ENCODE results near the gene GEMIN5. TPM values are rescaled to one million over a fixed set of nuclear protein-coding genes. Genes with fewer than 3 reads are reported as not detected.

GEMIN5 gene
- total RNA-seq, 1 experiment from 2014 or later: 35.8 TPM

- no peak overlapping the region for H3K4ac ChIP-seq (ENCODE audit: low read depth, low read length)
- peaks cover 16 to 17% of the 10 kb centered on the region in 2 experiments for H3K9me3 Mint-ChIP-seq
- H3K79me1 ChIP-seq (ENCODE audit: insufficient read depth, low read depth, low read length, poor library complexity, severe bottlenecking): no peaks in the 10 kb centered on the region
- no peak overlapping the region for H3T11ph ChIP-seq (ENCODE audit: low read length)
- H3K56ac ChIP-seq (ENCODE audit: insufficient read length, low read depth, low read length): no peak overlapping the region
- H3K9ac ChIP-seq (ENCODE audit: extremely low read depth, insufficient read length, low read length): no peak overlapping the region
- H3K4me1 Mint-ChIP-seq: peaks cover 7 to 8% of the 10 kb centered on the region in 2 experiments
- DNase-seq: no peak
- no peak overlapping the region for H3K18ac ChIP-seq (ENCODE audit: insufficient read length, low read depth, low read length)
- H3K27ac Mint-ChIP-seq: peak overlapping the region in 1 of 3 experiments; percentile 13; a peak in 1 of 7 replicates
- H3K14ac ChIP-seq (ENCODE audit: insufficient read depth, low read length): no peak overlapping the region
- H2AFZ ChIP-seq (ENCODE audit: low read length): no peak overlapping the region
- H4K8ac ChIP-seq (replicated peaks; ENCODE audit: insufficient read length, low read depth, low read length): no peak overlapping the region
- no peak overlapping the region for H2BK120ac ChIP-seq (ENCODE audit: low read depth, low read length, poor library complexity, severe bottlenecking)
- no peak overlapping the region for H3K4me3 Mint-ChIP-seq
- H3K23ac ChIP-seq (ENCODE audit: insufficient read length, low read depth, low read length): no peak overlapping the region
- no peak overlapping the region for H2BK15ac ChIP-seq (ENCODE audit: low read depth, low read length)
- peaks cover 17% of the 10 kb centered on the region for H3K9me3 ChIP-seq (ENCODE audit: control insufficient read depth, low read depth, low read length)
- no peak for TF ChIP-seq CTCF (conservative IDR thresholded peaks at IDR 0.05)
- no peak overlapping the region for H2BK12ac ChIP-seq (ENCODE audit: insufficient read length, low read depth, low read length)
- no peak overlapping the region for H3K4me2 ChIP-seq (ENCODE audit: insufficient read depth, insufficient read length, low read length)
- no peaks in the 10 kb centered on the region for H4K20me1 ChIP-seq (ENCODE audit: control insufficient read depth, insufficient read depth, insufficient read length)
- no peak overlapping the region for H4K91ac ChIP-seq (ENCODE audit: insufficient read length, low read depth, low read length)
- H2BK5ac ChIP-seq (ENCODE audit: insufficient read length, low read length): no peak overlapping the region
- WGBS (ENCODE audit: extremely low coverage, insufficient read length, low lambda C conversion rate): no CpG with 5 or more reads among the region's 2 CpGs
- H3K27me3 ChIP-seq (ENCODE audit: insufficient read depth, low read length): no peaks in the 10 kb centered on the region
- peaks cover 58 to 85% (median 63%) of the 10 kb centered on the region in 3 experiments for H3K36me3 Mint-ChIP-seq (ENCODE audit: insufficient read depth in 1 of 3, low read depth in 3 of 3)
- no peak overlapping the region for H3K27ac ChIP-seq (ENCODE audit: insufficient read length, low read depth, low read length)
- H3K23me2 ChIP-seq (ENCODE audit: insufficient read length, low read depth, low read length, poor library complexity, severe bottlenecking): no peaks in the 10 kb centered on the region
- no peaks in the 10 kb centered on the region for H3K27me3 Mint-ChIP-seq (ENCODE audit: low read depth)
- H4K5ac ChIP-seq (ENCODE audit: insufficient read length, low read depth, low read length): no peak overlapping the region
- no peak overlapping the region for H2AK5ac ChIP-seq (ENCODE audit: insufficient read length, low read length)
- no peaks in the 10 kb centered on the region for H3K79me2 ChIP-seq (ENCODE audit: insufficient read depth, low read length)
- H2BK20ac ChIP-seq (ENCODE audit: low read depth, low read length, poor library complexity, severe bottlenecking): no peak overlapping the region
- H3K4me1 ChIP-seq (ENCODE audit: insufficient read depth, low read length): peaks cover 2% of the 10 kb centered on the region; the same call in 1 of the 2 replicates
Measured at GRCh38 chr5:154885439-154885838, 52.6 kb downstream of the GEMIN5 start.
